GM13976 (cell line): ENCODE results near the gene GOLGA5.
A peak's percentile ranks its signal among the peaks of the same experiment; 100 is the strongest.

Experiments
- DNase-seq: peaks from one replicate; pipeline ENCODE4 v3.0.0; 2012; ENCODE audit warnings: low spot score
- CTCF ChIP-seq: IDR thresholded peaks from 2 replicates; pipeline ENCODE4 v1.5.1; 2012; ENCODE audit warnings: borderline replicate concordance, mild to moderate bottlenecking; ENCODE audit not compliant: insufficient read depth; ENCODE audit errors: extremely low read depth, missing control alignments, control extremely low read depth
- in situ Hi-C: fragments of 300-500 bp; cut with MboI; formaldehyde crosslinking; loops from one replicate; pipeline ENCODE4 v1.12.0; 2022; ENCODE audit warnings: low sequenced_read_pairs, mixed read lengths, inconsistent platforms; ENCODE audit not compliant: unreplicated experiment

Gene GOLGA5

GRCh38 chr14:92789457-92790089 lies 4.5 kb upstream of the GOLGA5 start:
- in situ Hi-C loops: loop anchor here (25.0 kb wide), 1 partner anchor 202 kb away; no protein-coding TSS in a partner anchor
- DNase-seq: no peak
- no peak for TF ChIP-seq CTCF

- no peak for DNase-seq
- TF ChIP-seq CTCF: no peak
- in situ Hi-C loops: loop anchor here (25.0 kb wide), 1 partner anchor 206 kb away; no protein-coding TSS in a partner anchor
These were observed 1.2 kb upstream of the GOLGA5 start for GRCh38 chr14:92792885-92793284.

GRCh38 chr14:92794547-92794941 lies 439 bp downstream of the GOLGA5 start:
- peak; percentile 34 for DNase-seq
- in situ Hi-C loops: loop anchor here (25.0 kb wide), 1 partner anchor 207 kb away; no protein-coding TSS in a partner anchor
- TF ChIP-seq CTCF: no peak

- in situ Hi-C loops: loop anchor here (25.0 kb wide), 1 partner anchor 208 kb away; no protein-coding TSS in a partner anchor
- TF ChIP-seq CTCF: no peak
- DNase-seq: no peak
These were observed 856 bp downstream of the GOLGA5 start for GRCh38 chr14:92794961-92795360.

- no peak for TF ChIP-seq CTCF
- in situ Hi-C loops: loop anchor here (25.0 kb wide), 1 partner anchor 211 kb away; no protein-coding TSS in a partner anchor
- no peak for DNase-seq
These were observed 4.0 kb downstream of the GOLGA5 start for GRCh38 chr14:92797935-92798653.

GRCh38 chr14:92798811-92799210 lies 4.7 kb downstream of the GOLGA5 start:
- no peak for TF ChIP-seq CTCF
- in situ Hi-C loops: loop anchor here (25.0 kb wide), 1 partner anchor 212 kb away; no protein-coding TSS in a partner anchor
- DNase-seq: no peak
